Omental fat pad (tissue), 4 donors: ENCODE measurements around the gene SPATA3. TPM values are rescaled to one million over a fixed set of nuclear protein-coding genes. Genes with fewer than 3 reads are reported as not detected.
A peak's percentile ranks its signal among the peaks of the same experiment; 100 is the strongest.

ENCODE experiments used
- ATAC-seq: fragments of 150-250 bp; one replicate; pipeline ENCODE4 v1.9.1; 2016; ENCODE audit warnings: mild to moderate bottlenecking, moderate library complexity; ENCODE audit not compliant: low FRiP score
- DNase-seq: peaks from one replicate; pipeline ENCODE4 v3.0.0-alpha.2; 2019; ENCODE audit warnings: low spot score
- CTCF ChIP-seq, 3 donors: fragments of 450-650 bp; IDR thresholded peaks; one replicate each; pipeline ENCODE4 v1.5.1; 2016 to 2017; ENCODE audit warnings: antibody characterized with exemption in 3 of 3, mild to moderate bottlenecking in 3 of 3, moderate library complexity in 2 of 3
- total RNA-seq, 4 donors: library from RNA; depleted of rRNA; stranded (reverse); fragments of >200 nt; gene quantifications; one replicate each; pipeline ENCODE4 v1.1.0, GENCODE V29; 2016

The SPATA3 gene
- total RNA-seq, 4 donors from 2014 or later: not detected

GRCh38 chr2:230951396-230951795 is 44.5 kb upstream of the SPATA3 start:
- peak; percentile 38 for ATAC-seq
- no peak for TF ChIP-seq CTCF (IDR thresholded peaks at IDR 0.05)

GRCh38 chr2:230952226-230952956 is 43.5 kb upstream of the SPATA3 start:
- no peak for DNase-seq
- ATAC-seq: no peak
- no peak for TF ChIP-seq CTCF (IDR thresholded peaks at IDR 0.05)

More at GRCh38 chr2:230951396-230951795, 44.5 kb upstream of the SPATA3 start:
- DNase-seq: no peak

- no peak for TF ChIP-seq CTCF (IDR thresholded peaks at IDR 0.05)
- DNase-seq (no peak), ATAC-seq (no peak)
Measured at GRCh38 chr2:230953845-230954244, 42.1 kb upstream of the SPATA3 start.

- no peak for DNase-seq
- no peak for ATAC-seq
Measured at GRCh38 chr2:230954746-230955145, 41.2 kb upstream of the SPATA3 start.

GRCh38 chr2:230955163-230955737 is 40.7 kb upstream of the SPATA3 start:
- DNase-seq (no peak), ATAC-seq (no peak)
- no peak for TF ChIP-seq CTCF (IDR thresholded peaks at IDR 0.05)

More at GRCh38 chr2:230954746-230955145, 41.2 kb upstream of the SPATA3 start:
- TF ChIP-seq CTCF (IDR thresholded peaks at IDR 0.05): no peak

GRCh38 chr2:230956827-230957755 is 38.8 kb upstream of the SPATA3 start:
- DNase-seq (no peak), ATAC-seq (peak; percentile 92)
- no peak for TF ChIP-seq CTCF (IDR thresholded peaks at IDR 0.05)
